ENCODE data around the gene ELFN2.
"Not testable (repeated sequence)": the region's sequence is repeated elsewhere in the genome, so short reads cannot be mapped to it uniquely, and the experiment has no call there.

ELFN2 gene

GRCh38 chr22:37407856-37408255 lies 19.4 kb downstream of the ELFN2 start:
- DNase-seq: no peak

GRCh38 chr22:37406441-37407235 lies 20.6 kb downstream of the ELFN2 start:
- no peak for DNase-seq

DNA sequence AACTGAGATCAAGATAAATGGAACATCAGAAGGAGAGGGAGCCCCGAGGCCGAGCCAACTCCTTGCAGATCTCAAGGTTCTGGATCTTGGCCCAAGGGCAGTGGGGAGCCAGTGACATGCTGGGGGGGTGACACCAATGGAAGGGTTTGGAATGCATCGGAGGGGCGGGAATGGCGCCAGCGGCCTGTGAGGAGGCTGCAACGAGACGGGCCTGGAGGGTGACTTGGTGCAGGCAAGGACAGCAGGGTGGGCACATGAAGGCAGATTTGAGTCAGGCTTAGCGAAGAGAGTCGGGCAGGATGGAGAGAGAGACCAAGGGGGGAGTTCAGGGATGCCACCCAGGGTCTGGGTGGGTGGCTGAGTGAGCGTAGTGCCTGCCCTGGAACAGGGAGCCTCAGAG lies 23.2 kb downstream of the ELFN2 start:
- DNase-seq: no peak

DNA sequence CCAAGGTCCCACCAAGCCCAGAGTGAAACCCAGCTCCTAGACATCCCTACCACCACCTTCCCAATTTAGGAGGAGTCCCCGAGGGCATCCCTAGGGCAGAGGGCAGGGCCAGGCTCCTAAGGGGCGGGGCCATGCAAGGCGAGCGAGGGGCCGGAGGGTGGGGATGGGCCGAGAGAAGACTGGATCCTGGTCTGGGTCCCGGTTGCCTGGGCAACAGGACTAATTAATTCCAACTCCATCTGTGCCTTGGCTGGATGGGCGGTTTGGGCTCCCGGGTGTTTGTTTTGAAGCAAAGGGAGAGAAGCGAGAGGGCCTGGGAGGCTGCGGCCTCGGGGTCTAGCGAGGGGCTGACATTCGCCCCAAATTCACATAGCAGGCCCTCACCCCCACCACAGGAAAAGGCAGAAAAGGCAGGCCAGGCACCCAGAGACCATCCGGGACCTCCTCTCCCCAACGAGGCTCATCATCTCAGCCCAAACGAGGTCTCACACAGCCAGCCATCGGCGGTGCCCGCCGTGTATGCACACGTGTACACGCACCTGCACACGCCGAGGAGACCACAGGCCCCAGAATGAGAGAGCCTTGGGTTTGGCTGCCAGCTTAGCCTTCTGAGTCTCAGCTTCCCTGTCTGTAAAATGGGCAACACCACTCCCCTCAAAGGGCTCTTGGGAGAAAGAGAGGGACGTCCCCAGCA lies 23.9 kb downstream of the ELFN2 start:
- DNase-seq: no peak

DNA sequence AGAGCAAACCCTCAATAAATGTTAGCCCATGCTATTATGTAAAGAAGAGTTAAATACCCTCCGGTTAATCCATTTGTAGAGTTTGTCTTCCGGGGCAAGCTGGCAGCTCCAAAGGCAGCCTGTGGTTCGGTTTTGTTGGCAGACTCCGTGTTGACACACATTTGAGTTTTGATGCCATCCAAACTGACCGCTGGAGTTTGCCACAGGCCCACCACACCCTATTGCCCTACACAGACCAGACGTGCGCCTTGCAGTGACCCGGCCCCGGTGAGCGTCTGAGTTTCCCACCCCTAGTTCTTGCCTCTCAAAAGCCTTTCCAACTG lies 25.1 kb downstream of the ELFN2 start:
- DNase-seq: no peak

GRCh38 chr22:37401401-37402183 lies 25.7 kb downstream of the ELFN2 start:
- DNase-seq: no peak

DNA sequence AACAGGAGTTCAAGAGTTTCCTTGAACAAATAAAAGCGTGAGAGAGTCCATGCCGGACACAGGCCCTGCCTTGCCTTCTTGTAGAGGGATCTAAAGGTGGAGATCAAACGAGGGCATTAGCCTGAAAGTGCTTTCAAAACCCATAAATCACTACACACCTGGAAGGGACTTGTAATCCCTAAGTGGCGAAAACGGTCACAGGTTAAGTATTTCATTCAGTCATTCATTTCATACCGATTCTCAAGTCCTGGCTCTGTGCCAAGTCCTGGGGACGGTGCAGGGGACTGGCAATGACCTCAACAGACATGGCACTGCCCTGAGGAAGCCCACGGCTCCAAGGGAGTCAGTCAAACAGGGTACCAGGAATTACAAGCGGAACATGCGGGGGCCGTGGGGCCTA lies 26.6 kb downstream of the ELFN2 start:
- no peak for DNase-seq

DNA sequence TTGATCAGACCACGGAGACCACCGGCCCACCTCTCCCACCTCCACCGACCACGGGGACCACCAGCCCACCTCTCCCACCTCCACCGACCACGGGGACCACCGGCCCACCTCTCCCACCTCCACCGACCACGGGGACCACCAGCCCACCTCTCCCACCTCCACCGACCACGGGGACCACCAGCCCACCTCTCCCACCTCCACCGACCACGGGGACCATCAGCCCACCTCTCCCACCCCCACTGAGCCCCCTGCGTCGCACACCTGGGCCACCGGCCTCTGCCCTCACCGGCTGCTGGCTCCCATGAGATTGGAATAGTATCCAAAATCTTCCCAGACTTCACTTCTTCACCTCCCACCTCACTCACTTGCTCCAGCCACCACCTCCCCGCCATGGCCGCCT lies 27.8 kb downstream of the ELFN2 start:
- not testable (repeated sequence) for DNase-seq

GRCh38 chr22:37397226-37397625 lies 30.1 kb downstream of the ELFN2 start:
- no peak for DNase-seq

DNA sequence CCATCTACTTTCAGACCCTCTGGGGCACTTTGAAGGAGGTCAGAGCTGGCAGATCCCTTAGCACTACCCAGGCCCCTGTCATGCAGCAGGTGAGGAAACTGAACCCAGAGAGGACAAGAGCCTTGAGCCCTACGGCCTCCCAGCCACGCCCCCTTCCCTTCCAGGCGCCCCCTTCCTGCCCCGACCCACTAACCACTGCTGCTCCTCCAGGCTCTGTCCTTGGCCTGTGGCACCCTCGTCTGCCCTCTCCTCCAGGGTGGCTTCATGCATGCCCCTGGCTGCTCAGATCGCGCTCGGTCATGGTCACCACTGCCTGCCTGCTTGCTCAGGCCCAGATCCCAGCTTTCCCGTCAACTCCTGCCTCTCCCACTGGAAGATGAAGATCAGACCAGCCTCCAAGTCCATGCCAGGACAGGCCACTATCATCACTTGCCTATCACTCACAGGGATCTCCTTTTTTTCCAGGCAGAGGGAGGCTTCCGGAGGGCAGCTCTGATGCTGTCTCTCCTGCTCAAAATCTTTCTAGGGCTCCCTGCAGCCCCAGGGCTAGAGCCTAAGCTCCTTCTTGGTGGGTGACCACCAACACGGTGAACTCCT lies 30.7 kb downstream of the ELFN2 start:
- no peak for DNase-seq

GRCh38 chr22:37394341-37394740 lies 32.9 kb downstream of the ELFN2 start:
- DNase-seq: no peak

DNA sequence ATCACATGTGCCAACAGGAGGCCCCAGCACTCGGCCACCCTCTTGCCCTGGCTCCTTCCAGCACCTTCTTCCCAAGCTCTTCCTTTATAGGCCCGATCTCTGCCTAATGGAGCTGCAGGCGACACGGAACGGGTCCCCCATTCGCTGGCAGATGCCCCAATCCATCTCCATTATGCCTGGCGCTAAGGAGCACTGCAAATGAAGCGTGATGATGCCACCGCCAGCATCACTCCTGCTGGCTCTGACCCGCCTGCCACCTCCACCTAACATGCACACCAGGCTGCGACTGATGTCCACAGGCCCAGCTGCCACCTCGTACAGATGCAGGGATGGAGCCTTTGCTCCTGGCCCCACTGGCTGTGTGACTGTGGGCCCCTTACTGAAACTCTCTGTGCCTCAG lies 33.5 kb downstream of the ELFN2 start:
- no peak for DNase-seq

- DNase-seq: no peak
Measured at GRCh38 chr22:37392721-37393328, 34.5 kb downstream of the ELFN2 start.

- no peak for DNase-seq
Measured at GRCh38 chr22:37391702-37392101, 35.6 kb downstream of the ELFN2 start.

DNA sequence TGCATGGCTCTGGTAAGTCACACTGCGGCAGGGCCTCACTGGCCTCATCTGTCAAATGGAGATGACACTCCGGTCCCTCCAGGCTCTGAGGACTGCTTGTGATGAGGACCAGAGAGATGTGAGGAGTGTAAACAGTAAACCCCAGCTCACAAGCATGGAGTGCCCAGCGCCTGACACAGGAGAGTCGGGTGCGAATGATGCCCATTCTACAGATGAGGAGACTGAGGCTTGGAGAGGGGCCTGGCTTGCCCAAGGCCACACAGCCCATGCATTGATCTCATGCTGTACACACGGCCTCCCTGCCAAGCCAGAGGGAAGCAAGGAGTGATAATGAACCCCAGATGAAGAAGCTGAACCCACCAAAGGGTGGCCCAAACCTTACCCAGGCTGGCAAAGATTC lies 37.2 kb downstream of the ELFN2 start:
- no peak for DNase-seq

DNA sequence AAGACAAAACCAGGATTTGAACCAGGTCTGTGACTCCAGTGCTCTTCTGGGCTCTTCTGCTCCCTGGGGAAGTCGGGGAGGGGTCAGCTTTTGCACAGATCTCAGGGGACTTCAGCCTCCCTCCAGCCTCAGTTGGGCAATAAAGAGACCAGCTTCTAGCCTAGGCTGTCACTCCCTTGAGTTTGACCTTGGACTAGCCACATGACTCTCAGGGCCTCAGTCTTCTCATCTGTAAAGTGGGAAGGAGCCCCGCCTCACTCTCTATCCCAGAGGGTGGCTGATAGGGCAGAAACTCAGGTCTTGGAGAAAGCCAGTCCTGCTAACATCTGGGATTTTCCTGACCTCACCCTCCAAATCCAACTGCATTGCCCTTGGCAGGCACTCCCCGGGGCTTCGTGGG lies 38.7 kb downstream of the ELFN2 start:
- no peak for DNase-seq

DNA sequence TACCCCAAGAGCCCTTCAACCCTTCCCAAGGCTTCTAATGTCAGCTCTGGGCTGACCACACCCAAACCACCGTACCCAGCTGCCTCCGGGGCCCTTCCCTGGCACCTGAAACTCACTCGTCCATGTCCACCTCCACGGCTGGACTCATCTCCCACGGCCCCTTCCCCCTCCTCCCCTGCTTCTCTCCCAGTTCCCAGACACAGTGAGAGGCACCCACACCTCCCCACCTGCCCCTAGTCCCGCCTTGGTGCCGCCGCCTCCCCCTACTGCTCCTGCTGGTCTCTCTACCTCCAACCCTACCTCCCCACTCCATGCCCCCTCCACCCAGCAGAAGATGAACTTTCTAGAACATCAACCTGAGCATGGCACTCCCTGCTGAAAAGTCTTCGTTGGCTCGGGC lies 39.5 kb downstream of the ELFN2 start:
- no peak for DNase-seq

DNA sequence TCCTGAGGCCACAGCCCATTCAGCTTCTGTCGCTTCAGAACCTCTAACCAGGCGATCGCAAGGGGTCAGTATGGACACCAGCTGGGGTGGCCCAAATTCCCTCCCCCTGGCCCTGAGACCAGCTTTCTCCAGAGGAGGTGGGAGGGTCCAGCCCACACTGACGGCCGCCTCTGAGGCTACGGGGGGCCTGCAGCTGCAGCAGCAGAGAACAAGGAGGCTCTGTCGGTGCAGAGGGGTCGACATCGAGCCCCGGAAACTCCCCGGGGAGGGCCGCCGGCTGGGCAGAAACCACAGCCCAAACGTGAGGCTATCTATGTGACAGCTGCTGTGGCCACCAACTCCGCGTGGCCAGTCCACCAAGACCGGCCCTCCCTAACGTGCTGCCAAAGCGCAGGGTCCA lies 40.8 kb downstream of the ELFN2 start:
- no peak for DNase-seq

DNA sequence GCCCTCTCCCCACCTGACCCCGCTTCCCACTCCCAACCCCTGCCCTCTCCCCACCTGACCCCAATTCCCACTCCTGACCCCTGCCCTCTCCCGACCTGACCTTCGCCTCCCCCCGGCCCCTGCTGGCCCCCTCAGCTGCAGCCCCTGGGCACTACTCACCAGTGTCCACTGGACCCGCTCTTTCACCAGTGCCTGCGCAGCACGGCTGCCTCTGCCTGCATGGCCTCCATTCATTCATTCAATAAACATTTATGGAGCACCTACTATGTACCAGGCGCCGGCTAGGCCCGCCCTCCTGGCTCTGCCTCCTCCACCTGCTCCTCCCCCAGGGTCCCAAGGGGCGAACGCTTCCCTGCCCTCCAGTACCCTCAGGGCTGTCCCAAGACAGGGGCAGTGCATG lies 42.6 kb downstream of the ELFN2 start:
- no peak for DNase-seq

DNA sequence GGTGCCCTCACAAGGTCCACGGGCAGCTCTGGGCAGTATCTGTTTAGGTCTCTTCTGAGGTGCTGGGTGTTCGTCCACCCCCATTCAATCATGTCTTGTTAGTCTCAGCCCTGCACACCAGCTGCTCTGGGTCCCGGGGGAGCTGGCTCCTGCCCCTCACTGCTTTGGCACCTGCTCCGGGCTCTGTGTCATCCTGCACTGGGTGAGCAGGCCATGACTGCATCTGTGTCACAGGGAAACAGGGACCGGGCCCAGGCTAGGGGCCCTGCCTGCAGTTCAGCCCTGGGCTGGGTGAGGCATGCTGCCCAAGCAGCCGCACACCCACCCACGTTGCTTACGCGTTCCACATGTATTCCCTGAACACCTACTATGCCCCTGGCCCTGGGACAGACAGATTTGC lies 43.9 kb downstream of the ELFN2 start:
- no peak for DNase-seq

DNA sequence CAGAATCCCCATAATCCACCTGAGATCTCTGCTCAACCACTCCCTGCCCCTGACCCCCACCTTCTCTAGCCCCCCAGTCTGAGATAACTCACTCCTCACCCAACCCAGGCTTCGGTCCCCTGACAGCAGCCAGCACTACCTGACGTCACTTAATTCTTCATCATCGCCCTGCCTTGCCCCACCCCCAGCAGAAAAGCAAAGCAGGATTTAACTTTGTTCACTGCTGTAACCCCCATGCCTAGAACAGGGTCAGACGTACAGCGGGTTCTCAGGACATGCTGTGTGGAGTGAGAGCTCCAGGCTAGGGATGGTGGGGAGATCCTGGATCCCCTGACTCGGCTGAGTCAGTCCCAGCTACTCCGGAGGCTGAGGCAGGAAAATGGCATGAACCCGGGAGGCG lies 45.8 kb downstream of the ELFN2 start:
- no peak for DNase-seq

DNA sequence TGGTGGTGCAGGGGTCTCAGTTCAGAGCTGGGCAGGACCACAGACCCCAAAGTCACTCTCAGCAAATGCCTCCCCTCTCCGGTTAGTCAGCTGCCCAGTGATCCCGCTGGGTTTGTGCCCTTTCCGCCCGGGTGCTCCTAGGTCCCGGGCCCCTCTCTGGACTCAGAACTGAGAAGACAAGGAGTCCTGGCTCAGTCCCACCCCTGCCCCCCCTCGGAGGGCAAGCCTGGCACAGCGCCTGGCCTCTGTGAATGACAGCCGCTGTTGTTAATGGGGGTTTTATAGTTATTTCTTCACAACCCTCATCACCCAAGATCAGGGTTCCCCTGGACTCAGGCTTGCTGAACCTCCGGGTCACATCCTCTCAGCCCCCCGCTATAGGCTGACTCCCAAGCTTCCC lies 47.6 kb downstream of the ELFN2 start:
- DNase-seq: no peak

- DNase-seq: no peak
Measured at GRCh38 chr22:37379085-37379484, 48.2 kb downstream of the ELFN2 start.

Data from stimulated activated CD4-positive, alpha-beta T cell treated with anti-CD3 and anti-CD28 coated beads, Interleukin-4, amount 100 ng/mL, for 1 hour (primary cell).